Measurements from ENCODE around the gene IGF1R.

The IGF1R gene

GRCh38 chr15:98800437-98801233 lies 152.3 kb downstream of the IGF1R start:
- no peak for DNase-seq

- DNase-seq = peak; percentile 32
Observed at GRCh38 chr15:98801234-98801561, 152.9 kb downstream of the IGF1R start.

- no peak for DNase-seq
Observed at GRCh38 chr15:98802187-98802586, 153.8 kb downstream of the IGF1R start.

GRCh38 chr15:98803228-98804056 lies 155.1 kb downstream of the IGF1R start:
- no peak for DNase-seq

GRCh38 chr15:98804057-98804380 lies 155.7 kb downstream of the IGF1R start:
- DNase-seq = no peak

- DNase-seq = no peak
Observed at GRCh38 chr15:98805434-98806274, 157.3 kb downstream of the IGF1R start.

GRCh38 chr15:98806275-98806895 lies 158.0 kb downstream of the IGF1R start:
- DNase-seq = no peak

- no peak for DNase-seq
Observed at GRCh38 chr15:98807262-98807661, 158.9 kb downstream of the IGF1R start.

- no peak for DNase-seq
Observed at GRCh38 chr15:98809273-98809672, 160.9 kb downstream of the IGF1R start.

- DNase-seq = no peak
Observed at GRCh38 chr15:98812716-98813446, 164.5 kb downstream of the IGF1R start.

- DNase-seq = no peak
Observed at GRCh38 chr15:98813951-98814350, 165.6 kb downstream of the IGF1R start.

- DNase-seq = no peak
Observed at GRCh38 chr15:98815207-98815606, 166.9 kb downstream of the IGF1R start.

GRCh38 chr15:98817745-98818144 lies 169.4 kb downstream of the IGF1R start:
- DNase-seq = no peak

GRCh38 chr15:98823012-98823458 lies 174.7 kb downstream of the IGF1R start:
- DNase-seq = no peak

- DNase-seq = no peak
Observed at GRCh38 chr15:98823616-98824015, 175.3 kb downstream of the IGF1R start.

- no peak for DNase-seq
Observed at GRCh38 chr15:98824595-98824994, 176.3 kb downstream of the IGF1R start.

- no peak for DNase-seq
Observed at GRCh38 chr15:98826658-98827057, 178.3 kb downstream of the IGF1R start.

- no peak for DNase-seq
Observed at GRCh38 chr15:98827217-98827616, 178.9 kb downstream of the IGF1R start.

GRCh38 chr15:98830034-98830634 lies 181.8 kb downstream of the IGF1R start:
- DNase-seq = no peak

- no peak for DNase-seq
Observed at GRCh38 chr15:98834976-98835375, 186.6 kb downstream of the IGF1R start.

GRCh38 chr15:98835876-98836275 lies 187.5 kb downstream of the IGF1R start:
- no peak for DNase-seq

All from CD4-positive, alpha-beta T cell treated with Interleukin-17A for 4 hours (primary cell).